ENCODE measurements around the gene DNAJA3.
A peak's percentile ranks its signal among the peaks of the same experiment; 100 is the strongest.
"Not testable (repeated sequence)": the region's sequence is repeated elsewhere in the genome, so short reads cannot be mapped to it uniquely, and the experiment has no call there.

DNAJA3 gene

GRCh38 chr16:4386951-4387565 lies 38.6 kb upstream of the DNAJA3 start:
- no peak for DNase-seq (ENCODE audit: low read depth in 4 of 4, low spot score in 1 of 4)

- DNase-seq (ENCODE audit: low read depth in 4 of 4, low spot score in 1 of 4): no peak
Observed at GRCh38 chr16:4387781-4388180, 37.9 kb upstream of the DNAJA3 start.

- no peak for DNase-seq (ENCODE audit: low read depth in 4 of 4, low spot score in 1 of 4)
Observed at GRCh38 chr16:4388271-4389021, 37.2 kb upstream of the DNAJA3 start.

- DNase-seq (ENCODE audit: low read depth in 4 of 4, low spot score in 1 of 4): no peak
Observed at GRCh38 chr16:4389051-4389955, 36.4 kb upstream of the DNAJA3 start.

- no peak for DNase-seq (ENCODE audit: low read depth in 4 of 4, low spot score in 1 of 4)
Observed at GRCh38 chr16:4390266-4391260, 35.1 kb upstream of the DNAJA3 start.

- no peak for DNase-seq (ENCODE audit: low read depth in 4 of 4, low spot score in 1 of 4)
Observed at GRCh38 chr16:4391631-4392381, 33.9 kb upstream of the DNAJA3 start.

- no peak for DNase-seq (ENCODE audit: low read depth in 4 of 4, low spot score in 1 of 4)
Observed at GRCh38 chr16:4392382-4393239, 33.1 kb upstream of the DNAJA3 start.

GRCh38 chr16:4393240-4393600 lies 32.4 kb upstream of the DNAJA3 start:
- DNase-seq (ENCODE audit: low read depth in 4 of 4, low spot score in 1 of 4): no peak

GRCh38 chr16:4393850-4394249 lies 31.8 kb upstream of the DNAJA3 start:
- not testable (repeated sequence) for DNase-seq (ENCODE audit: low read depth in 4 of 4, low spot score in 1 of 4)

- DNase-seq (ENCODE audit: low read depth in 4 of 4, low spot score in 1 of 4): no peak
Observed at GRCh38 chr16:4395055-4395726, 30.5 kb upstream of the DNAJA3 start.

- DNase-seq (ENCODE audit: low read depth in 4 of 4, low spot score in 1 of 4): no peak
Observed at GRCh38 chr16:4399001-4399730, 26.5 kb upstream of the DNAJA3 start.

- no peak for DNase-seq (ENCODE audit: low read depth in 4 of 4, low spot score in 1 of 4)
Observed at GRCh38 chr16:4401094-4401501, 24.6 kb upstream of the DNAJA3 start.

GRCh38 chr16:4401510-4401909 lies 24.2 kb upstream of the DNAJA3 start:
- no peak for DNase-seq (ENCODE audit: low read depth in 4 of 4, low spot score in 1 of 4)

GRCh38 chr16:4402439-4403132 lies 23.1 kb upstream of the DNAJA3 start:
- DNase-seq (ENCODE audit: low read depth in 4 of 4, low spot score in 1 of 4): peak in 3 of 4 experiments; percentile 53 to 57 (median 57)

GRCh38 chr16:4403133-4403949 lies 22.3 kb upstream of the DNAJA3 start:
- no peak for DNase-seq (ENCODE audit: low read depth in 4 of 4, low spot score in 1 of 4)

GRCh38 chr16:4404247-4404966 lies 21.3 kb upstream of the DNAJA3 start:
- no peak for DNase-seq (ENCODE audit: low read depth in 4 of 4, low spot score in 1 of 4)

All from stimulated activated CD4-positive, alpha-beta T cell treated with anti-CD3 and anti-CD28 coated beads, Interleukin-1b, Interleukin-23, amount 100 ng/mL, for 24 hours (primary cell).